Stimulated activated CD4-positive, alpha-beta T cell treated with anti-CD3 and anti-CD28 coated beads, Interleukin-15, amount 100 ng/mL, for 1 hour (primary cell): ENCODE measurements around the gene CDC40.

Source experiments
- DNase-seq, 2 donors: peaks; one replicate each; pipeline ENCODE4 v3.0.0-alpha.2; 2020; ENCODE audit warnings: low read depth in 1 of 2, low spot score in 1 of 2

CDC40 gene

GRCh38 chr6:110180228-110181008 is at the start of gene CDC40:
TSS of gene CDC40 (plus strand) at chr6:110180427. CDS start at chr6:110180445, 18 bp downstream.
- peak; percentile 20 to 33 for DNase-seq

GRCh38 chr6:110137924-110138887 is 42.0 kb upstream of the CDC40 start:
- DNase-seq: no peak

- no peak for DNase-seq
Measured at GRCh38 chr6:110139052-110139451, 41.2 kb upstream of the CDC40 start.

GRCh38 chr6:110140650-110141049 is 39.6 kb upstream of the CDC40 start:
- no peak for DNase-seq

- DNase-seq: no peak
Measured at GRCh38 chr6:110147870-110148269, 32.4 kb upstream of the CDC40 start.

- DNase-seq: no peak
Measured at GRCh38 chr6:110158479-110158878, 21.7 kb upstream of the CDC40 start.

GRCh38 chr6:110170081-110170480 is 10.1 kb upstream of the CDC40 start:
- DNase-seq: no peak

GRCh38 chr6:110173506-110174132 is 6.6 kb upstream of the CDC40 start:
- no peak for DNase-seq

- DNase-seq: peak; percentile 39 to 45
Measured at GRCh38 chr6:110178626-110179405, 1.4 kb upstream of the CDC40 start.

GRCh38 chr6:110179406-110180227 is 610 bp upstream of the CDC40 start, which contains the start of gene WASF1:
TSS of gene WASF1 (minus strand) at chr6:110179670. CDS start at chr6:110127601, 52,069 bp downstream.
- peak; percentile 81 to 83 for DNase-seq

GRCh38 chr6:110181131-110182030 is 1.2 kb downstream of the CDC40 start:
- no peak for DNase-seq

GRCh38 chr6:110183292-110183885 is 3.2 kb downstream of the CDC40 start:
- no peak for DNase-seq

- DNase-seq: no peak
Measured at GRCh38 chr6:110185879-110186278, 5.7 kb downstream of the CDC40 start.

GRCh38 chr6:110188791-110189190 is 8.6 kb downstream of the CDC40 start:
- no peak for DNase-seq

GRCh38 chr6:110190726-110191125 is 10.5 kb downstream of the CDC40 start:
- DNase-seq: no peak

- no peak for DNase-seq
Measured at GRCh38 chr6:110191477-110191876, 11.2 kb downstream of the CDC40 start.

- DNase-seq: no peak
Measured at GRCh38 chr6:110195639-110196038, 15.4 kb downstream of the CDC40 start.

GRCh38 chr6:110196874-110197273 is 16.6 kb downstream of the CDC40 start:
- no peak for DNase-seq
